SK-N-SH (cell line): ENCODE measurements around the gene SLC44A5.
"Not testable (repeated sequence)": the region's sequence is repeated elsewhere in the genome, so short reads cannot be mapped to it uniquely, and the experiment has no call there.

Experiments used
- CTCF ChIP-seq: fragments of 200-600 bp; sonication (generic); IDR thresholded peaks from 2 replicates; pipeline ENCODE4 v1.6.1; 2017; ENCODE audit warnings: antibody characterized with exemption, mild to moderate bottlenecking, moderate library complexity
- EZH2phosphoT487 ChIP-seq: fragments of 200-600 bp; sonication (generic); IDR thresholded peaks from 2 replicates; pipeline ENCODE4 v1.6.1; 2017; ENCODE audit warnings: low read depth, mixed run types, mild to moderate bottlenecking, antibody characterized with exemption, moderate library complexity, borderline replicate concordance
- JUND ChIP-seq: IDR thresholded peaks from 2 replicates; pipeline ENCODE4 v1.4.0; 2012
- MEF2A ChIP-seq: IDR thresholded peaks from 2 replicates; pipeline ENCODE4 v1.4.0; 2012; ENCODE audit warnings: low read depth, borderline replicate concordance
- POLR2AphosphoS5 ChIP-seq: IDR thresholded peaks from 2 replicates; pipeline ENCODE4 v1.6.1; 2012; ENCODE audit warnings: low read depth, low read length
- RAD21 ChIP-seq: IDR thresholded peaks from 2 replicates; pipeline ENCODE4 v1.6.1; 2012; ENCODE audit warnings: mild to moderate bottlenecking, low read length
- RCOR1 ChIP-seq: fragments of 150-350 bp; IDR thresholded peaks from 2 replicates; pipeline ENCODE4 v1.6.1; 2017; ENCODE audit warnings: antibody characterized with exemption, low read length
- RFX5 ChIP-seq: IDR thresholded peaks from 2 replicates; pipeline ENCODE4 v1.6.1; 2012; ENCODE audit warnings: mild to moderate bottlenecking, improper control_type of control experiment, low read length
- SIN3A ChIP-seq: IDR thresholded peaks from 2 replicates; pipeline ENCODE4 v1.6.1; 2012; ENCODE audit warnings: low read depth, mild to moderate bottlenecking, low read length, moderate library complexity, borderline replicate concordance
- SMC3 ChIP-seq: IDR thresholded peaks from 2 replicates; pipeline ENCODE4 v1.6.1; 2012; ENCODE audit warnings: low read depth, low read length, improper control_type of control experiment
- TAF1 ChIP-seq: IDR thresholded peaks from 2 replicates; pipeline ENCODE4 v1.6.1; 2012; ENCODE audit warnings: low read depth, mild to moderate bottlenecking, low read length, moderate library complexity, borderline replicate concordance
- TCF12 ChIP-seq: IDR thresholded peaks from 2 replicates; pipeline ENCODE4 v1.4.0; 2012
- TF ChIP-seq, protein P1 (sequence below): fragments of 150-350 bp; IDR thresholded peaks from 2 replicates; pipeline ENCODE4 v1.6.1; 2017; ENCODE audit warnings: antibody characterized with exemption, low read length, low read depth, borderline replicate concordance

GRCh38 chr1:75375476-75376447 is 235.2 kb downstream of the SLC44A5 start:
- not testable (repeated sequence) for TF ChIP-seq CTCF, SMC3, RCOR1, POLR2AphosphoS5, JUND, TAF1, RAD21, TCF12, MEF2A, RFX5, SIN3A, EZH2phosphoT487
- TF ChIP-seq, protein P1, sequence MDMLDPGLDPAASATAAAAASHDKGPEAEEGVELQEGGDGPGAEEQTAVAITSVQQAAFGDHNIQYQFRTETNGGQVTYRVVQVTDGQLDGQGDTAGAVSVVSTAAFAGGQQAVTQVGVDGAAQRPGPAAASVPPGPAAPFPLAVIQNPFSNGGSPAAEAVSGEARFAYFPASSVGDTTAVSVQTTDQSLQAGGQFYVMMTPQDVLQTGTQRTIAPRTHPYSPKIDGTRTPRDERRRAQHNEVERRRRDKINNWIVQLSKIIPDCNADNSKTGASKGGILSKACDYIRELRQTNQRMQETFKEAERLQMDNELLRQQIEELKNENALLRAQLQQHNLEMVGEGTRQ, result not testable (repeated sequence)
